Measurements from ENCODE around the gene ROCK2. TPM values are rescaled to one million over a fixed set of nuclear protein-coding genes. Genes with fewer than 3 reads are reported as not detected.

Gene ROCK2
- total and polyA plus RNA-seq, 2 of the 13 experiments (the other 11 are each of a cell fraction or from before 2014, with no cell fraction given): 38.1 to 119 TPM

DNA sequence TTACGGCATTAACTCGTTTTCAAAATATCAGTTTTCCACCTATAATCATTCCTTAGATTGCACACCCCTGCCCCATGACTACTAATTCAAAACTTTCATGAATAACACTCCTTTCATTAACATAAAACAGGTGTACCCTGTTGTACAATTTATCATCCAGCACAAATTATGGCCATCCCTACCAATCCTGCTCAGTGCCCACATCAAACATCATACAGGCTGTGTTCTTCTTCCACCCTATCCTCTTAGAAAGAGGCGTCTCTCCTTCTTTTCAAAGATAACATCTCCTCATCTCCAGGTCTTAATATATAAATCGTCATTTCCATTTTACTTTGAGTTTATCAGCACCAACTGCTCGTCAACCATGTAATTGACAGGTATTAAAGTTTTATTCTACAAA is 121.6 kb downstream of the ROCK2 start:
- no peak overlapping the region for H2AFZ ChIP-seq (ENCODE audit: low read length)
- no peaks in the 10 kb centered on the region for H3K27me3 ChIP-seq (ENCODE audit: control insufficient read depth in 1 of 2, insufficient read depth in 2 of 2, low read length in 2 of 2)
- no peak for ATAC-seq
- BruUV-seq (replicated peaks): no TSS peak
- no peak for FAIRE-seq
- ChIA-PET POLR2A (no interaction called here), CTCF (ENCODE audit: low intra/inter-chr PET ratio, low total read pairs) (no interaction called here)
- no peak overlapping the region for H3K27ac ChIP-seq (ENCODE audit: extremely low read length, insufficient read depth, low read length)
- no peaks in the 10 kb centered on the region for H3K9me3 ChIP-seq (ENCODE audit: low read length)
- H3K4me2 ChIP-seq (ENCODE audit: low read depth, low read length): no peak overlapping the region
- intact Hi-C loops (cut with micrococcal nuclease; ENCODE audit: unreplicated experiment) (no loop called here), in situ Hi-C loops (cut with HindIII; ENCODE audit: extremely low pct_ligation_motif_present, low pct_unique_long_range_greater_than_20kb) (no loop called here)
- H3K4me3 ChIP-seq (replicated peaks in 1 of 3; ENCODE audit: insufficient read depth in 1 of 3, low read depth in 2 of 3, low read length in 3 of 3): no peak overlapping the region
- H3K79me2 ChIP-seq (ENCODE audit: insufficient read depth, low read length): peaks cover 15% of the 10 kb centered on the region
- H4K20me1 ChIP-seq (ENCODE audit: insufficient read depth, low read length): peaks cover 13% of the 10 kb centered on the region; the same call in 1 of the 2 replicates
- no peak for TF ChIP-seq ZBTB38 (CRISPR knock-in tag; IDR thresholded peaks at IDR 0.05)
- no peak for TF ChIP-seq NBN (conservative IDR thresholded peaks at IDR 0.05)
- no peak for TF ChIP-seq ZNF550 (CRISPR knock-in tag; IDR thresholded peaks at IDR 0.05; ENCODE audit: borderline replicate concordance)
- no peak for TF ChIP-seq ZNF136 (CRISPR knock-in tag; IDR thresholded peaks at IDR 0.05; ENCODE audit: low read depth)
- no peak for TF ChIP-seq NCOR1 (IDR thresholded peaks at IDR 0.05; ENCODE audit: borderline replicate concordance, low read length)
- no peak for TF ChIP-seq ZMYM3 (CRISPR knock-in tag; IDR thresholded peaks at IDR 0.05)
- TF ChIP-seq RBM22 (optimal IDR thresholded peaks at IDR 0.05; ENCODE audit: low read length): peak; percentile 93
- TF ChIP-seq ZNF331 (CRISPR knock-in tag; IDR thresholded peaks at IDR 0.05): no peak
- TF ChIP-seq SSRP1 (CRISPR knock-in tag; IDR thresholded peaks at IDR 0.05): 0 out of 2 replicates have a peak, but pooled peaks have one; percentile 22
- no peak for TF ChIP-seq DNMT1 (CRISPR knock-in tag; IDR thresholded peaks at IDR 0.05)
- TF ChIP-seq ZSCAN31 (CRISPR knock-in tag; IDR thresholded peaks at IDR 0.05; ENCODE audit: low read depth): no peak
- TF ChIP-seq ZBTB20 (CRISPR knock-in tag; IDR thresholded peaks at IDR 0.05; ENCODE audit: borderline replicate concordance, low read depth): no peak
- TF ChIP-seq EEA1 (CRISPR knock-in tag; IDR thresholded peaks at IDR 0.05; ENCODE audit: borderline replicate concordance): no peak
- TF ChIP-seq ZNF333 (CRISPR knock-in tag; IDR thresholded peaks at IDR 0.05; ENCODE audit: borderline replicate concordance): no peak
- TF ChIP-seq ZNF446 (CRISPR knock-in tag; IDR thresholded peaks at IDR 0.05): no peak
- H3K4me1 ChIP-seq (ENCODE audit: insufficient read depth, low read length): no peaks in the 10 kb centered on the region
- 97% methylated on average over 5 of the region's 5 CpGs for WGBS (ENCODE audit: low lambda C conversion rate)
- peaks cover 29 to 85% of the 10 kb centered on the region in 2 experiments for H3K36me3 ChIP-seq (replicated peaks in 1 of 2; ENCODE audit: control insufficient read depth in 1 of 2, insufficient read depth in 2 of 2, low read length in 2 of 2)
- DNase-seq (ENCODE audit: low spot score): no peak
- H3K9ac ChIP-seq (ENCODE audit: insufficient read depth, low read depth, low read length): no peak overlapping the region

Data from HepG2 (cell line).